K562 (cell line): ENCODE results near the gene CFAP20DC. TPM values are rescaled to one million over a fixed set of nuclear protein-coding genes. Genes with fewer than 3 reads are reported as not detected.

Source experiments
- ATAC-seq: fragments of 200-7000 bp; cut with Tn5 transposase; 3 replicates; pipeline ENCODE4 v1.9.1; 2020; ENCODE audit warnings: moderate library complexity
- BruUV-seq: library from RNA; stranded (reverse); fragments of 400-500 nt; replicated peaks from 2 replicates; lab custom pipeline; 2021; lab: Mats Ljungman, UMichigan
- CTCF ChIA-PET: fragments of 300-600 bp; formaldehyde crosslinking; extraction: SDS; loops from one replicate; lab custom pipeline; 2021; ENCODE audit warnings: low intra/inter-chr PET ratio; lab: Yijun Ruan, JAX
- POLR2A ChIA-PET: fragments of 300-600, 350-650 bp; sonication (Branson Sonifier 250); formaldehyde crosslinking; extraction: SDS; loops from one replicate; lab custom pipeline; 2021; ENCODE audit warnings: antibody characterized with exemption, inconsistent platforms; lab: Yijun Ruan, JAX
- DNase-seq, 4 experiments: peaks; one replicate each; pipeline versions ENCODE4 v3.0.0 to v3.0.0-alpha.2; 2011 to 2018; ENCODE audit warnings: low spot score in 3 of 4, mixed read lengths in 3 of 4; ENCODE audit errors: extremely low read depth in 1 of 4
- FAIRE-seq: peaks from 2 replicates; lab custom pipeline; 2011; peaks lifted over from hg19 to GRCh38; lab: Jason Lieb, UNC
- H2AFZ ChIP-seq: 2 replicates; pipeline ENCODE4 v1.6.0; 2011; ENCODE audit warnings: low read depth, low read length, control low read depth, inconsistent platforms
- H3K27ac ChIP-seq: fragments of 200-600 bp; 3 replicates; pipeline ENCODE4 v1.8.0; 2011; ENCODE audit warnings: low read depth, mild to moderate bottlenecking, control low read depth, inconsistent platforms, low read length, moderate library complexity, mixed read lengths; ENCODE audit errors: extremely low read depth
- H3K27me3 ChIP-seq, 2 experiments: fragments of 300-600 bp in 1 of 2; 2 replicates in 1 of 2; 3 replicates in 1 of 2; pipeline versions ENCODE4 v1.6.0 to v1.8.0; 2011; ENCODE audit warnings: inconsistent platforms in 2 of 2, low read length in 2 of 2, mild to moderate bottlenecking in 1 of 2, mixed read lengths in 1 of 2, moderate library complexity in 1 of 2; ENCODE audit not compliant: control insufficient read depth in 2 of 2, insufficient read depth in 2 of 2
- H3K36me3 ChIP-seq: fragments of 300-600 bp; 3 replicates; pipeline ENCODE4 v1.8.0; 2011; ENCODE audit warnings: mild to moderate bottlenecking, low read length, inconsistent platforms; ENCODE audit not compliant: control insufficient read depth, insufficient read depth
- H3K4me1 ChIP-seq, 2 experiments: fragments of 200-600 bp in 1 of 2; replicated peaks in 1 of 2; 2 replicates in 1 of 2; 3 replicates in 1 of 2; pipeline versions ENCODE4 v1.5.1 to v1.8.0; 2011; ENCODE audit warnings: inconsistent platforms in 2 of 2, low read length in 2 of 2, mild to moderate bottlenecking in 1 of 2, mixed read lengths in 1 of 2, moderate library complexity in 1 of 2; ENCODE audit not compliant: control insufficient read depth in 2 of 2, insufficient read depth in 2 of 2
- H3K4me2 ChIP-seq: 2 replicates; pipeline ENCODE4 v1.6.1; 2011; ENCODE audit warnings: low read length, control low read depth, inconsistent platforms, mixed read lengths; ENCODE audit not compliant: insufficient read depth
- H3K4me3 ChIP-seq: fragments of 200-600 bp; sonication (generic), shearing (Covaris generic); 2 replicates; pipeline ENCODE4 v1.5.1; 2016; ENCODE audit warnings: control low read depth, inconsistent platforms
- H3K79me2 ChIP-seq: fragments of 200-600 bp; 3 replicates; pipeline ENCODE4 v1.8.0; 2011; ENCODE audit warnings: low read length, inconsistent platforms; ENCODE audit not compliant: control insufficient read depth, insufficient read depth
- H3K9ac ChIP-seq, 2 experiments: 2 replicates each; pipeline versions ENCODE4 v1.6.0 to v1.6.1; 2011; ENCODE audit warnings: low read depth in 2 of 2, low read length in 2 of 2, control low read depth in 1 of 2, inconsistent platforms in 1 of 2, mild to moderate bottlenecking in 1 of 2, mixed read lengths in 1 of 2; ENCODE audit not compliant: insufficient read depth in 1 of 2
- H3K9me1 ChIP-seq: one replicate; pipeline ENCODE4 v1.6.0; 2011; ENCODE audit warnings: inconsistent platforms, mild to moderate bottlenecking, low read length, moderate library complexity; ENCODE audit not compliant: control insufficient read depth, insufficient read depth
- H3K9me3 ChIP-seq: replicated peaks from 2 replicates; pipeline ENCODE4 v1.5.1; 2011; ENCODE audit warnings: low read depth, low read length, inconsistent platforms; ENCODE audit not compliant: control insufficient read depth, insufficient read depth
- H4K20me1 ChIP-seq: replicated peaks from 2 replicates; pipeline ENCODE4 v1.6.1; 2011; ENCODE audit warnings: low read length, inconsistent platforms, mixed read lengths; ENCODE audit not compliant: control insufficient read depth, insufficient read depth
- NCOA6 ChIP-seq: fragments of 450-650 bp; IDR thresholded peaks from 2 replicates; pipeline ENCODE4 v1.6.1; 2017; ENCODE audit warnings: mild to moderate bottlenecking
- RBM15 ChIP-seq: fragments of 200-400 bp; formaldehyde crosslinking; IDR thresholded peaks from 2 replicates; pipeline ENCODE4 v1.6.1; 2018; ENCODE audit warnings: mild to moderate bottlenecking, low read length, moderate library complexity; ENCODE audit not compliant: insufficient read depth
- SIN3B ChIP-seq: fragments of 450-650 bp; IDR thresholded peaks from 2 replicates; pipeline ENCODE4 v1.6.1; 2017; ENCODE audit warnings: low read depth, mild to moderate bottlenecking, moderate library complexity
- TOE1 ChIP-seq, 2 experiments: fragments of 450-650 bp in 1 of 2; sonication (generic) in 1 of 2; formaldehyde crosslinking in 1 of 2; IDR thresholded peaks; 2 replicates each; pipeline versions ENCODE4 v1.7.1 to v1.8.0; 2016 to 2022; ENCODE audit warnings: borderline replicate concordance in 2 of 2, mild to moderate bottlenecking in 2 of 2, antibody characterized with exemption in 1 of 2, inconsistent platforms in 1 of 2, low read depth in 1 of 2, missing genetic modification reagents in 1 of 2, moderate library complexity in 1 of 2
- WGBS: fragments of 100-300 bp; shearing (Covaris generic); methylation state at CpG from one replicate; pipeline ENCODE4 v1.1.6; 2016; ENCODE audit warnings: low coverage, mixed read lengths; ENCODE audit not compliant: insufficient coverage; ENCODE audit errors: missing lambda C conversion rate; 5-methylcytosine and 5-hydroxymethylcytosine counted together
- in situ Hi-C: fragments of 300-500 bp; cut with MboI; formaldehyde crosslinking; loops from 4 replicates; pipeline ENCODE4 v1.15.0; 2018; ENCODE audit warnings: inconsistent platforms, mixed read lengths
- intact Hi-C: fragments of 100-400 bp; cut with micrococcal nuclease; formaldehyde crosslinking; loops from 2 replicates; pipeline ENCODE4 v1.14.2; 2022
- polyA plus RNA-seq, 8 experiments: library from polyadenylated mRNA; depleted of rRNA in 4 of 8; stranded (reverse) in 5 of 8; unstranded in 3 of 8; fragments of >200 nt; fragmentation: Nextera tagmentation in 2 of 8; fragmentation: Illumina TruSeq in 1 of 8; extraction: Ambion mirVana in 2 of 8; extraction: Trizol in 1 of 8; gene quantifications; 2 replicates each; pipeline versions ENCODE4 v1.2.1 to v1.2.3, GENCODE V29; 2011 to 2014; ENCODE audit warnings: inconsistent platforms in 1 of 8, missing spikeins in 1 of 8
- total RNA-seq, 7 experiments: library from RNA; depleted of rRNA in 6 of 7; stranded (reverse); fragments of >200 nt in 6 of 7; fragmentation: Illumina TruSeq in 2 of 7; extraction: Trizol in 2 of 7; gene quantifications; 2 replicates each; pipeline versions ENCODE4 v1.2.1 to v1.2.3, GENCODE V29; 2011 to 2021; ENCODE audit warnings: low replicate concordance in 1 of 7
- TF ChIP-seq, protein P1 (sequence below): fragments of 250-450 bp; sonication (Bioruptor Pico); IDR thresholded peaks from 2 replicates; pipeline ENCODE4 v1.5.0; 2020; ENCODE audit warnings: mild to moderate bottlenecking

The CFAP20DC gene
- total and polyA plus RNA-seq, 9 of the 15 experiments (the other 6 are each of a cell fraction or from before 2014, with no cell fraction given) = 1.6 to 5.9 (median 4.6) TPM

DNA sequence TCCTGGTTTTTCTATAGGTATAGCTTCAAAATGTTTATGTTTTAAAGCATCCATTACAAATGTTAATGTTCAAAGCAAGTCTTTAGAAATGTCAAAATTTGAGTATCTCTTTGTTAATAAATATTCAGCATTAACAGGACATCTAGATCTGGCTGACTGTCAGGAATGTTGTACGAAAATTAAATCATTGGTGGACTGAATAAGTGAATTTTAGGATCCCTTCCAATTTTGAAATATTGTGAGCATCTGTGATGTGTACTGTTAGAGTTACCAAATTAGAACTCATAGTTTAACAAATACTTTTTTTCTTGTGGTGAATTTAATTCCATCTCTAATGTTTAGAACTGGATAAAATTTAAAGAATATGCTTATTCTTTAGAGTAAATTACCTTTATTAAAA, 30.1 kb upstream of the CFAP20DC start:
- no peaks in the 10 kb centered on the region for H4K20me1 ChIP-seq
- in situ Hi-C loops (no loop called here), intact Hi-C loops (no loop called here)
- no peaks in the 10 kb centered on the region for H3K4me1 ChIP-seq
- H3K36me3 ChIP-seq = no peaks in the 10 kb centered on the region
- no peak overlapping the region for H3K4me2 ChIP-seq
- H3K4me3 ChIP-seq = no peak overlapping the region
- BruUV-seq = no TSS peak
- ChIA-PET CTCF (no interaction called here), POLR2A (no interaction called here)
- no peaks in the 10 kb centered on the region for H3K9me1 ChIP-seq
- WGBS = 0% methylated on average over 1 of the region's 1 CpG
- no peaks in the 10 kb centered on the region for H3K9me3 ChIP-seq
- TF ChIP-seq RBM15 = no peak
- TF ChIP-seq NCOA6 = no peak
- TF ChIP-seq, protein P1, sequence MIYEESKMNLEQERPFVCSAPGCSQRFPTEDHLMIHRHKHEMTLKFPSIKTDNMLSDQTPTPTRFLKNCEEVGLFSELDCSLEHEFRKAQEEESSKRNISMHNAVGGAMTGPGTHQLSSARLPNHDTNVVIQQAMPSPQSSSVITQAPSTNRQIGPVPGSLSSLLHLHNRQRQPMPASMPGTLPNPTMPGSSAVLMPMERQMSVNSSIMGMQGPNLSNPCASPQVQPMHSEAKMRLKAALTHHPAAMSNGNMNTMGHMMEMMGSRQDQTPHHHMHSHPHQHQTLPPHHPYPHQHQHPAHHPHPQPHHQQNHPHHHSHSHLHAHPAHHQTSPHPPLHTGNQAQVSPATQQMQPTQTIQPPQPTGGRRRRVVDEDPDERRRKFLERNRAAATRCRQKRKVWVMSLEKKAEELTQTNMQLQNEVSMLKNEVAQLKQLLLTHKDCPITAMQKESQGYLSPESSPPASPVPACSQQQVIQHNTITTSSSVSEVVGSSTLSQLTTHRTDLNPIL (CRISPR knock-in tag) = no peak
- TF ChIP-seq SIN3B = no peak
- no peaks in the 10 kb centered on the region for H3K79me2 ChIP-seq
- no peak overlapping the region for H3K27ac ChIP-seq
- ATAC-seq = no peak
- no peak for FAIRE-seq
- no peak overlapping the region for H2AFZ ChIP-seq
- DNase-seq = no peak
- H3K27me3 ChIP-seq = no peaks in the 10 kb centered on the region
- no peak overlapping the region for H3K9ac ChIP-seq

DNA sequence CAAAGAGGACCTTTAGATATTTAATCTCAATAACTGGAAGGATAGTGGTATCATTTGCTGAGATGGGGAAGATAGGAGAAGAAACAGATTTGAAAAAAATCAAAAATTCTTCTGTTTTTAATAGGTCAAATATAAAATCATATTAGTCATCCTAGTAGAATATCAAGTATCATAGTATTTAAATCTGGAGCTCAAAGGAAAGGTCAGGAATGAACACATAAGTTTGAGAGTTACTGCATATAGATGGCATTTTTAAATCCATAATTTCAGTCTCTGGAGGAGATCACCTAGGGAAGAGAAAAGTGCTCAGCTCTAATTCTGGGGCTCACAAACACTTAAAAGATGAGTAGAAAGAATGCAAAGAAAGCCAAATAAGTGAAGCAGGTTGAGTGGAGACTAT, 24.9 kb upstream of the CFAP20DC start:
- Histone ChIP-seq H3K4me2 (no peak overlapping the region), H4K20me1 (no peaks in the 10 kb centered on the region), H3K79me2 (no peaks in the 10 kb centered on the region), H3K27ac (no peak overlapping the region), H3K9me3 (no peaks in the 10 kb centered on the region), H3K4me3 (no peak overlapping the region), H2AFZ (no peak overlapping the region), H3K9ac (no peak overlapping the region), H3K9me1 (no peaks in the 10 kb centered on the region), H3K4me1 (no peaks in the 10 kb centered on the region), H3K36me3 (no peaks in the 10 kb centered on the region)
- ATAC-seq (no peak), DNase-seq (no peak), FAIRE-seq (no peak)
- no TSS peak for BruUV-seq
- CTCF ChIA-PET = no interaction called here
- intact Hi-C loops (no loop called here), in situ Hi-C loops (no loop called here)
- TF ChIP-seq TOE1 (IDR thresholded peaks at IDR 0.05; ENCODE audit: borderline replicate concordance) = no peak
- TF ChIP-seq TOE1 (CRISPR knock-in tag; IDR thresholded peaks at IDR 0.05; ENCODE audit: borderline replicate concordance, low read depth) = no peak
- TF ChIP-seq, all 486 proteins: peak for 0
- POLR2A ChIA-PET = no interaction called here
- no peaks in the 10 kb centered on the region for H3K27me3 ChIP-seq
